ENCODE results near the gene BAD.
A peak's percentile ranks its signal among the peaks of the same experiment; 100 is the strongest.
"Not testable (repeated sequence)": the region's sequence is repeated elsewhere in the genome, so short reads cannot be mapped to it uniquely, and the experiment has no call there.

Gene BAD

GRCh38 chr11:64246871-64247728 lies 37.4 kb downstream of the BAD start, which contains the start of gene PPP1R14B:
Gene PPP1R14B, minus strand, starts transcription at chr11:64246943. Its CDS starts 270 bp downstream, at chr11:64246673.
- H3K27ac Mint-ChIP-seq, result peak within 1 kb of the TSS; percentile 80
- peak within 1 kb of the TSS; percentile 91 for H3K4me3 Mint-ChIP-seq
- H3K4me1 Mint-ChIP-seq (ENCODE audit: low read depth), result peaks cover 27% of the 10 kb centered on the region
- DNase-seq (ENCODE audit: low spot score), result peak; percentile 86
- H3K36me3 Mint-ChIP-seq (ENCODE audit: low read depth), result peaks cover 14% of the 10 kb centered on the region
- H3K27me3 Mint-ChIP-seq (ENCODE audit: low read depth), result no peaks in the 10 kb centered on the region
- H3K9me3 Mint-ChIP-seq, result no peaks in the 10 kb centered on the region

GRCh38 chr11:64246621-64246870 lies 37.9 kb downstream of the BAD start:
- Mint-ChIP-seq H3K4me3 (peak overlapping the region; percentile 86), H3K4me1 (ENCODE audit: low read depth) (peaks cover 24% of the 10 kb centered on the region), H3K36me3 (ENCODE audit: low read depth) (peaks cover 14% of the 10 kb centered on the region), H3K27ac (peak overlapping the region; percentile 80)
- DNase-seq (ENCODE audit: low spot score); H3K27me3 Mint-ChIP-seq (ENCODE audit: low read depth); H3K9me3 Mint-ChIP-seq: not testable (repeated sequence)

GRCh38 chr11:64245797-64246620 lies 38.5 kb downstream of the BAD start:
- Mint-ChIP-seq H3K9me3 (no peaks in the 10 kb centered on the region), H3K4me3 (peak overlapping the region; percentile 91), H3K4me1 (ENCODE audit: low read depth) (peaks cover 24% of the 10 kb centered on the region), H3K27ac (peak overlapping the region; percentile 78), H3K27me3 (ENCODE audit: low read depth) (no peaks in the 10 kb centered on the region), H3K36me3 (ENCODE audit: low read depth) (peaks cover 15% of the 10 kb centered on the region)
- DNase-seq (ENCODE audit: low spot score), result peak; percentile 75

- Mint-ChIP-seq H3K4me1 (ENCODE audit: low read depth) (peaks cover 25% of the 10 kb centered on the region), H3K27me3 (ENCODE audit: low read depth) (no peaks in the 10 kb centered on the region), H3K4me3 (peak overlapping the region; percentile 91), H3K27ac (peak overlapping the region; percentile 78), H3K9me3 (no peaks in the 10 kb centered on the region), H3K36me3 (ENCODE audit: low read depth) (peaks cover 16% of the 10 kb centered on the region)
- DNase-seq (ENCODE audit: low spot score), result no peak
These were observed 39.1 kb downstream of the BAD start for GRCh38 chr11:64245401-64245796.

GRCh38 chr11:64244966-64245365 lies 39.5 kb downstream of the BAD start:
- Mint-ChIP-seq H3K4me3 (peak overlapping the region; percentile 91), H3K9me3 (no peaks in the 10 kb centered on the region), H3K4me1 (ENCODE audit: low read depth) (peaks cover 28% of the 10 kb centered on the region), H3K36me3 (ENCODE audit: low read depth) (peaks cover 20% of the 10 kb centered on the region), H3K27ac (peak overlapping the region; percentile 36), H3K27me3 (ENCODE audit: low read depth) (no peaks in the 10 kb centered on the region)
- no peak for DNase-seq (ENCODE audit: low spot score)

GRCh38 chr11:64244107-64244506 lies 40.4 kb downstream of the BAD start:
- Mint-ChIP-seq H3K4me3 (peak overlapping the region; percentile 54), H3K9me3 (no peaks in the 10 kb centered on the region), H3K36me3 (ENCODE audit: low read depth) (peaks cover 23% of the 10 kb centered on the region), H3K4me1 (ENCODE audit: low read depth) (peaks cover 26% of the 10 kb centered on the region), H3K27me3 (ENCODE audit: low read depth) (no peaks in the 10 kb centered on the region), H3K27ac (peak overlapping the region; percentile 31)
- DNase-seq (ENCODE audit: low spot score), result no peak

- Mint-ChIP-seq H3K27me3 (ENCODE audit: low read depth) (no peaks in the 10 kb centered on the region), H3K4me1 (ENCODE audit: low read depth) (peaks cover 26% of the 10 kb centered on the region), H3K27ac (peak overlapping the region; percentile 31), H3K36me3 (ENCODE audit: low read depth) (peaks cover 26% of the 10 kb centered on the region), H3K9me3 (no peaks in the 10 kb centered on the region), H3K4me3 (peak overlapping the region; percentile 54)
- no peak for DNase-seq (ENCODE audit: low spot score)
These were observed 41.1 kb downstream of the BAD start for GRCh38 chr11:64243236-64243854.

GRCh38 chr11:64241491-64242374 lies 42.7 kb downstream of the BAD start:
- DNase-seq (ENCODE audit: low spot score), result no peak
- H3K27me3 Mint-ChIP-seq (ENCODE audit: low read depth), result no peaks in the 10 kb centered on the region
- H3K4me1 Mint-ChIP-seq (ENCODE audit: low read depth), result peaks cover 24% of the 10 kb centered on the region
- H3K4me3 Mint-ChIP-seq, result peak overlapping the region; percentile 91
- no peaks in the 10 kb centered on the region for H3K9me3 Mint-ChIP-seq
- H3K27ac Mint-ChIP-seq, result peak overlapping the region; percentile 95
- H3K36me3 Mint-ChIP-seq (ENCODE audit: low read depth), result peaks cover 36% of the 10 kb centered on the region

- Mint-ChIP-seq H3K9me3 (no peaks in the 10 kb centered on the region), H3K4me3 (peak overlapping the region; percentile 91), H3K4me1 (ENCODE audit: low read depth) (peaks cover 24% of the 10 kb centered on the region), H3K27ac (peak overlapping the region; percentile 95), H3K36me3 (ENCODE audit: low read depth) (peaks cover 36% of the 10 kb centered on the region), H3K27me3 (ENCODE audit: low read depth) (no peaks in the 10 kb centered on the region)
- peak; percentile 99 for DNase-seq (ENCODE audit: low spot score)
These were observed 43.3 kb downstream of the BAD start for GRCh38 chr11:64241241-64241490.

- Mint-ChIP-seq H3K4me1 (ENCODE audit: low read depth) (peaks cover 26% of the 10 kb centered on the region), H3K4me3 (peak within 1 kb of the TSS; percentile 91), H3K9me3 (no peaks in the 10 kb centered on the region), H3K27me3 (ENCODE audit: low read depth) (no peaks in the 10 kb centered on the region), H3K36me3 (ENCODE audit: low read depth) (peaks cover 36% of the 10 kb centered on the region), H3K27ac (peak within 1 kb of the TSS; percentile 95)
- DNase-seq (ENCODE audit: low spot score), result peak; percentile 99
These were observed 43.8 kb downstream of the BAD start, which contains the start of gene FKBP2 for GRCh38 chr11:64240435-64241240. Gene FKBP2, plus strand, starts transcription at chr11:64241095. Its CDS starts 1,293 bp downstream, at chr11:64242388.

- peaks cover 38% of the 10 kb centered on the region for H3K36me3 Mint-ChIP-seq (ENCODE audit: low read depth)
- DNase-seq (ENCODE audit: low spot score), result no peak
- no peaks in the 10 kb centered on the region for H3K27me3 Mint-ChIP-seq (ENCODE audit: low read depth)
These were observed 44.6 kb downstream of the BAD start for GRCh38 chr11:64239662-64240434.

GRCh38 chr11:64238999-64239398 lies 45.5 kb downstream of the BAD start:
- H3K27me3 Mint-ChIP-seq (ENCODE audit: low read depth), result no peaks in the 10 kb centered on the region
- H3K9me3 Mint-ChIP-seq, result no peaks in the 10 kb centered on the region
- peak overlapping the region; percentile 43 for H3K4me3 Mint-ChIP-seq
- peaks cover 33% of the 10 kb centered on the region for H3K4me1 Mint-ChIP-seq (ENCODE audit: low read depth)
- peak overlapping the region; percentile 20 for H3K27ac Mint-ChIP-seq
- DNase-seq (ENCODE audit: low spot score), result no peak
- H3K36me3 Mint-ChIP-seq (ENCODE audit: low read depth), result peaks cover 36% of the 10 kb centered on the region

More at GRCh38 chr11:64239662-64240434, 44.6 kb downstream of the BAD start:
- H3K4me3 Mint-ChIP-seq, result peak overlapping the region; percentile 91
- H3K27ac Mint-ChIP-seq, result peak overlapping the region; percentile 95
- no peaks in the 10 kb centered on the region for H3K9me3 Mint-ChIP-seq
- H3K4me1 Mint-ChIP-seq (ENCODE audit: low read depth), result peaks cover 33% of the 10 kb centered on the region
